HepG2 (cell line): ENCODE data around the gene TBC1D1. TPM values are rescaled to one million over a fixed set of nuclear protein-coding genes. Genes with fewer than 3 reads are reported as not detected.

Source experiments
- ATAC-seq: fragments of 200-7000 bp; cut with Tn5 transposase; 3 replicates; pipeline ENCODE4 v1.9.1; 2020; ENCODE audit warnings: mild to moderate bottlenecking, moderate library complexity
- BruUV-seq: library from RNA; stranded (reverse); fragments of 400-500 nt; replicated peaks from 2 replicates; lab custom pipeline; 2021; lab: Mats Ljungman, UMichigan
- CTCF ChIA-PET: fragments of 300-600 bp; formaldehyde crosslinking; extraction: SDS; loops from one replicate; lab custom pipeline; 2021; ENCODE audit warnings: low total read pairs, inconsistent platforms, low intra/inter-chr PET ratio; lab: Yijun Ruan, JAX
- POLR2A ChIA-PET: fragments of 350-600 bp; sonication (Branson Sonifier 250); formaldehyde crosslinking; loops from one replicate; lab custom pipeline; 2020; ENCODE audit warnings: antibody characterized with exemption, inconsistent platforms; lab: Yijun Ruan, JAX
- DNase-seq: peaks from one replicate; pipeline ENCODE4 v3.0.0-alpha.2; 2015; ENCODE audit warnings: low spot score
- FAIRE-seq: peaks from 3 replicates; lab custom pipeline; 2011; peaks lifted over from hg19 to GRCh38; lab: Jason Lieb, UNC
- H2AFZ ChIP-seq: one replicate; pipeline ENCODE4 v1.6.1; 2011; ENCODE audit warnings: low read length, inconsistent platforms
- H3K27ac ChIP-seq: fragments of 300-600 bp; 3 replicates; pipeline ENCODE4 v1.8.0; 2011; ENCODE audit warnings: mixed run types, mild to moderate bottlenecking, mixed read lengths, low read length, inconsistent platforms; ENCODE audit not compliant: insufficient read depth; ENCODE audit errors: extremely low read length
- H3K27me3 ChIP-seq, 2 experiments: fragments of 200-600 bp in 1 of 2; 2 replicates in 1 of 2; 3 replicates in 1 of 2; pipeline versions ENCODE4 v1.6.0 to v1.8.0; 2011; ENCODE audit warnings: low read length in 2 of 2, mild to moderate bottlenecking in 2 of 2, moderate library complexity in 2 of 2, inconsistent platforms in 1 of 2; ENCODE audit not compliant: insufficient read depth in 2 of 2, control insufficient read depth in 1 of 2
- H3K36me3 ChIP-seq, 2 experiments: fragments of 200-600 bp in 1 of 2; replicated peaks in 1 of 2; 2 replicates in 1 of 2; 3 replicates in 1 of 2; pipeline versions ENCODE4 v1.5.1 to v1.8.0; 2011; ENCODE audit warnings: low read length in 2 of 2, inconsistent platforms in 1 of 2; ENCODE audit not compliant: insufficient read depth in 2 of 2, control insufficient read depth in 1 of 2
- H3K4me1 ChIP-seq: 2 replicates; pipeline ENCODE4 v1.5.1; 2012; ENCODE audit warnings: low read length, inconsistent platforms; ENCODE audit not compliant: insufficient read depth
- H3K4me2 ChIP-seq: 2 replicates; pipeline ENCODE4 v1.6.0; 2011; ENCODE audit warnings: low read depth, low read length, inconsistent platforms
- H3K4me3 ChIP-seq, 3 experiments: fragments of 200-600 bp in 1 of 3; sonication (generic), shearing (Covaris generic) in 1 of 3; replicated peaks in 1 of 3; 2 replicates each; pipeline ENCODE4 v1.5.1; 2011 to 2016; ENCODE audit warnings: low read length in 3 of 3, inconsistent platforms in 2 of 3, low read depth in 2 of 3, mild to moderate bottlenecking in 2 of 3, control low read depth in 1 of 3, mixed read lengths in 1 of 3; ENCODE audit not compliant: insufficient read depth in 1 of 3
- H3K79me2 ChIP-seq: one replicate; pipeline ENCODE4 v1.6.1; 2011; ENCODE audit warnings: low read length, inconsistent platforms; ENCODE audit not compliant: insufficient read depth
- H3K9ac ChIP-seq: 2 replicates; pipeline ENCODE4 v1.6.0; 2011; ENCODE audit warnings: mild to moderate bottlenecking, low read depth, low read length, inconsistent platforms; ENCODE audit not compliant: insufficient read depth
- H3K9me3 ChIP-seq: 2 replicates; pipeline ENCODE4 v1.5.1; 2012; ENCODE audit warnings: mild to moderate bottlenecking, low read length
- H4K20me1 ChIP-seq: 2 replicates; pipeline ENCODE4 v1.6.0; 2011; ENCODE audit warnings: inconsistent platforms, mild to moderate bottlenecking, low read length, moderate library complexity; ENCODE audit not compliant: insufficient read depth
- NR2F6 ChIP-seq, 2 experiments: IDR thresholded peaks; 2 replicates each; pipeline ENCODE4 v1.6.1; 2016; ENCODE audit warnings: antibody characterized with exemption in 1 of 2, mild to moderate bottlenecking in 1 of 2
- SATB2 ChIP-seq: sonication (generic); formaldehyde crosslinking; IDR thresholded peaks from 2 replicates; pipeline ENCODE4 v1.5.0; 2020; ENCODE audit warnings: missing genetic modification reagents
- TEAD2 ChIP-seq: sonication (generic); formaldehyde crosslinking; IDR thresholded peaks from 2 replicates; pipeline ENCODE4 v1.9.0; 2021; ENCODE audit warnings: missing genetic modification reagents
- WGBS: methylation state at CpG from one replicate; pipeline ENCODE4 v1.1.6; 2017; ENCODE audit warnings: low lambda C conversion rate; 5-methylcytosine and 5-hydroxymethylcytosine counted together
- in situ Hi-C: cut with HindIII; loops from 2 replicates; pipeline ENCODE4 v1.10.0; 2017; ENCODE audit warnings: low pct_unique_long_range_greater_than_20kb; ENCODE audit not compliant: extremely low pct_ligation_motif_present
- intact Hi-C: fragments of 100-400 bp; cut with micrococcal nuclease; formaldehyde crosslinking; loops from one replicate; pipeline ENCODE4 v1.10.0; 2022; ENCODE audit not compliant: unreplicated experiment
- polyA plus RNA-seq, 8 experiments: library from polyadenylated mRNA; depleted of rRNA in 3 of 8; stranded (reverse) in 7 of 8; unstranded in 1 of 8; fragments of >200 nt; fragmentation: Illumina TruSeq in 4 of 8; extraction: Trizol in 4 of 8; gene quantifications; 2 replicates each; pipeline versions ENCODE4 v1.2.1 to v1.2.3, GENCODE V29; 2011 to 2016; ENCODE audit warnings: low read depth in 4 of 8, missing spikeins in 1 of 8, mixed read lengths in 1 of 8; ENCODE audit not compliant: insufficient read depth in 1 of 8
- total RNA-seq, 5 experiments: library from RNA; depleted of rRNA; stranded (reverse); fragments of >200 nt; fragmentation: Illumina TruSeq; extraction: Trizol; gene quantifications; 2 replicates each; pipeline ENCODE4 v1.2.3, GENCODE V29; 2016; ENCODE audit warnings: low read depth in 1 of 5

The TBC1D1 gene
- total and polyA plus RNA-seq, 2 of the 13 experiments (the other 11 are each of a cell fraction or from before 2014, with no cell fraction given) = 37.3 to 62.8 TPM

- no peak for FAIRE-seq
- intact Hi-C loops (no loop called here), in situ Hi-C loops (no loop called here)
- H3K27me3 ChIP-seq = no peaks in the 10 kb centered on the region
- no peak overlapping the region for H3K9ac ChIP-seq
- peaks cover 3 to 6% of the 10 kb centered on the region in 2 experiments; a peak in 3 of 5 replicates for H3K36me3 ChIP-seq
- no peak overlapping the region for H3K4me3 ChIP-seq
- peaks cover 20% of the 10 kb centered on the region for H3K4me1 ChIP-seq
- H2AFZ ChIP-seq = no peak overlapping the region
- H3K4me2 ChIP-seq = no peak overlapping the region
- no peak for DNase-seq
- ATAC-seq = no peak
- no peak for TF ChIP-seq TEAD2 (CRISPR knock-in tag)
- WGBS = 94% methylated on average over 7 of the region's 7 CpGs
- CTCF ChIA-PET = no interaction called here
- POLR2A ChIA-PET = no interaction called here
- BruUV-seq = no TSS peak
- H4K20me1 ChIP-seq = no peaks in the 10 kb centered on the region
- H3K9me3 ChIP-seq = no peaks in the 10 kb centered on the region
- no peak overlapping the region for H3K27ac ChIP-seq
- no peaks in the 10 kb centered on the region for H3K79me2 ChIP-seq
Observed at GRCh38 chr4:38044060-38044459, 153.2 kb downstream of the TBC1D1 start.

- Histone ChIP-seq H3K9me3 (no peaks in the 10 kb centered on the region), H3K36me3 (peaks cover 4 to 6% of the 10 kb centered on the region in 2 experiments; a peak in 3 of 5 replicates), H3K27ac (no peak overlapping the region), H4K20me1 (no peaks in the 10 kb centered on the region), H3K4me3 (no peak overlapping the region), H3K4me2 (no peak overlapping the region), H3K9ac (no peak overlapping the region), H2AFZ (no peak overlapping the region), H3K27me3 (no peaks in the 10 kb centered on the region), H3K4me1 (peaks cover 17% of the 10 kb centered on the region), H3K79me2 (no peaks in the 10 kb centered on the region)
- POLR2A ChIA-PET = no interaction called here
- BruUV-seq = no TSS peak
- intact Hi-C loops = no loop called here
- WGBS = 92% methylated on average over 8 of the region's 8 CpGs
- in situ Hi-C loops = no loop called here
- CTCF ChIA-PET = no interaction called here
- TF ChIP-seq SATB2 (CRISPR knock-in tag) = no peak
- no peak for TF ChIP-seq NR2F6 (IDR thresholded peaks at IDR 0.05)
- TF ChIP-seq NR2F6 (CRISPR knock-in tag; IDR thresholded peaks at IDR 0.05) = no peak
- FAIRE-seq (no peak), ATAC-seq (no peak), DNase-seq (no peak)
Observed at GRCh38 chr4:38045289-38045988, 154.6 kb downstream of the TBC1D1 start.
